Measurements from ENCODE around the gene PCNX2. TPM values are rescaled to one million over a fixed set of nuclear protein-coding genes. Genes with fewer than 3 reads are reported as not detected.

The PCNX2 gene
- total RNA-seq, 2 experiments from 2014 or later, result 11.5 to 12.2 TPM

- intact Hi-C loops (cut with micrococcal nuclease), result no loop called here
- Mint-ChIP-seq H3K36me3 (ENCODE audit: low read depth) (peaks cover 64% of the 10 kb centered on the region), H3K4me3 (no peak overlapping the region), H3K9me3 (peaks cover 2% of the 10 kb centered on the region), H3K27ac (no peak overlapping the region), H3K27me3 (ENCODE audit: low read depth) (no peaks in the 10 kb centered on the region), H3K4me1 (ENCODE audit: low read depth) (no peaks in the 10 kb centered on the region)
- no peak for DNase-seq
- CTCF ChIA-PET, result no interaction called here
Observed at GRCh38 chr1:232999956-233000625, 295.4 kb downstream of the PCNX2 start.

GRCh38 chr1:232998646-232999045, 296.9 kb downstream of the PCNX2 start:
- intact Hi-C loops (cut with micrococcal nuclease), result no loop called here
- Mint-ChIP-seq H3K4me1 (ENCODE audit: low read depth) (no peaks in the 10 kb centered on the region), H3K27me3 (ENCODE audit: low read depth) (no peaks in the 10 kb centered on the region), H3K27ac (no peak overlapping the region), H3K9me3 (peaks cover 15% of the 10 kb centered on the region), H3K36me3 (ENCODE audit: low read depth) (peaks cover 72% of the 10 kb centered on the region), H3K4me3 (no peak overlapping the region)
- no peak for DNase-seq
- CTCF ChIA-PET, result no interaction called here

- Mint-ChIP-seq H3K4me3 (no peak overlapping the region), H3K27ac (no peak overlapping the region)
- CTCF ChIA-PET, result no interaction called here
Observed at GRCh38 chr1:232998138-232998537, 297.4 kb downstream of the PCNX2 start.

GRCh38 chr1:232996143-232996542, 299.4 kb downstream of the PCNX2 start:
- CTCF ChIA-PET, result no interaction called here
- Mint-ChIP-seq H3K36me3 (ENCODE audit: low read depth) (peaks cover 80% of the 10 kb centered on the region), H3K4me3 (no peak overlapping the region)

More at GRCh38 chr1:232998138-232998537, 297.4 kb downstream of the PCNX2 start:
- H3K36me3 Mint-ChIP-seq (ENCODE audit: low read depth), result peaks cover 76% of the 10 kb centered on the region
- no peaks in the 10 kb centered on the region for H3K27me3 Mint-ChIP-seq (ENCODE audit: low read depth)
- no peak for DNase-seq
- no peaks in the 10 kb centered on the region for H3K4me1 Mint-ChIP-seq (ENCODE audit: low read depth)
- intact Hi-C loops (cut with micrococcal nuclease), result no loop called here
- H3K9me3 Mint-ChIP-seq, result peaks cover 17% of the 10 kb centered on the region

GRCh38 chr1:232995189-232995588, 300.3 kb downstream of the PCNX2 start:
- DNase-seq, result no peak
- intact Hi-C loops (cut with micrococcal nuclease), result no loop called here
- no peak overlapping the region for H3K4me3 Mint-ChIP-seq
- peaks cover 77% of the 10 kb centered on the region for H3K36me3 Mint-ChIP-seq (ENCODE audit: low read depth)
- CTCF ChIA-PET, result no interaction called here
- no peak overlapping the region for H3K27ac Mint-ChIP-seq
- no peaks in the 10 kb centered on the region for H3K4me1 Mint-ChIP-seq (ENCODE audit: low read depth)
- H3K27me3 Mint-ChIP-seq (ENCODE audit: low read depth), result no peaks in the 10 kb centered on the region
- H3K9me3 Mint-ChIP-seq, result peaks cover 20% of the 10 kb centered on the region

More at GRCh38 chr1:232996143-232996542, 299.4 kb downstream of the PCNX2 start:
- Mint-ChIP-seq H3K27me3 (ENCODE audit: low read depth) (no peaks in the 10 kb centered on the region), H3K9me3 (peaks cover 20% of the 10 kb centered on the region), H3K4me1 (ENCODE audit: low read depth) (no peaks in the 10 kb centered on the region), H3K27ac (no peak overlapping the region)
- DNase-seq, result no peak
- intact Hi-C loops (cut with micrococcal nuclease), result no loop called here

- intact Hi-C loops (cut with micrococcal nuclease), result no loop called here
- peaks cover 20% of the 10 kb centered on the region for H3K9me3 Mint-ChIP-seq
- no peak overlapping the region for H3K4me3 Mint-ChIP-seq
- no peak overlapping the region for H3K27ac Mint-ChIP-seq
- peaks cover 68% of the 10 kb centered on the region for H3K36me3 Mint-ChIP-seq (ENCODE audit: low read depth)
- no peaks in the 10 kb centered on the region for H3K27me3 Mint-ChIP-seq (ENCODE audit: low read depth)
- CTCF ChIA-PET, result no interaction called here
- no peaks in the 10 kb centered on the region for H3K4me1 Mint-ChIP-seq (ENCODE audit: low read depth)
- no peak for DNase-seq
Observed at GRCh38 chr1:232993555-232993954, 302.0 kb downstream of the PCNX2 start.

GRCh38 chr1:232992227-232992626, 303.3 kb downstream of the PCNX2 start:
- CTCF ChIA-PET, result no interaction called here
- Mint-ChIP-seq H3K9me3 (peaks cover 20% of the 10 kb centered on the region), H3K27me3 (ENCODE audit: low read depth) (no peaks in the 10 kb centered on the region), H3K36me3 (ENCODE audit: low read depth) (peaks cover 55% of the 10 kb centered on the region), H3K4me1 (ENCODE audit: low read depth) (no peaks in the 10 kb centered on the region), H3K27ac (no peak overlapping the region), H3K4me3 (no peak overlapping the region)
- intact Hi-C loops (cut with micrococcal nuclease), result no loop called here
- DNase-seq, result no peak

- Mint-ChIP-seq H3K27ac (no peak overlapping the region), H3K4me3 (no peak overlapping the region), H3K4me1 (ENCODE audit: low read depth) (no peaks in the 10 kb centered on the region), H3K36me3 (ENCODE audit: low read depth) (peaks cover 45% of the 10 kb centered on the region), H3K9me3 (peaks cover 20% of the 10 kb centered on the region), H3K27me3 (ENCODE audit: low read depth) (no peaks in the 10 kb centered on the region)
- CTCF ChIA-PET, result interaction anchor here (1.0 kb wide), 1 partner anchor 33 kb away, joined by 3 read pairs; no protein-coding TSS in a partner anchor
- DNase-seq, result no peak
- intact Hi-C loops (cut with micrococcal nuclease), result no loop called here
Observed at GRCh38 chr1:232991238-232991637, 304.3 kb downstream of the PCNX2 start.

GRCh38 chr1:232990176-232991128, 305.1 kb downstream of the PCNX2 start:
- CTCF ChIA-PET, result interaction anchor here (1.0 kb wide), 1 partner anchor 34 kb away, joined by 3 read pairs; no protein-coding TSS in a partner anchor
- no peaks in the 10 kb centered on the region for H3K27me3 Mint-ChIP-seq (ENCODE audit: low read depth)
- intact Hi-C loops (cut with micrococcal nuclease), result no loop called here
- H3K4me3 Mint-ChIP-seq, result no peak overlapping the region
- H3K27ac Mint-ChIP-seq, result no peak overlapping the region
- peaks cover 39% of the 10 kb centered on the region for H3K36me3 Mint-ChIP-seq (ENCODE audit: low read depth)
- DNase-seq, result no peak
- H3K9me3 Mint-ChIP-seq, result peaks cover 20% of the 10 kb centered on the region
- no peaks in the 10 kb centered on the region for H3K4me1 Mint-ChIP-seq (ENCODE audit: low read depth)

- Mint-ChIP-seq H3K27me3 (ENCODE audit: low read depth) (no peaks in the 10 kb centered on the region), H3K9me3 (peaks cover 6% of the 10 kb centered on the region), H3K36me3 (ENCODE audit: low read depth) (peaks cover 24% of the 10 kb centered on the region), H3K4me1 (ENCODE audit: low read depth) (no peaks in the 10 kb centered on the region), H3K27ac (no peak overlapping the region), H3K4me3 (no peak overlapping the region)
- intact Hi-C loops (cut with micrococcal nuclease), result no loop called here
- CTCF ChIA-PET, result no interaction called here
- DNase-seq, result no peak
Observed at GRCh38 chr1:232988572-232989040, 306.9 kb downstream of the PCNX2 start.

GRCh38 chr1:232987774-232988140, 307.8 kb downstream of the PCNX2 start:
- CTCF ChIA-PET, result no interaction called here
- H3K4me1 Mint-ChIP-seq (ENCODE audit: low read depth), result no peaks in the 10 kb centered on the region
- intact Hi-C loops (cut with micrococcal nuclease), result no loop called here
- DNase-seq, result no peak
- H3K9me3 Mint-ChIP-seq, result no peaks in the 10 kb centered on the region
- no peaks in the 10 kb centered on the region for H3K27me3 Mint-ChIP-seq (ENCODE audit: low read depth)
- no peak overlapping the region for H3K27ac Mint-ChIP-seq
- no peak overlapping the region for H3K4me3 Mint-ChIP-seq
- peaks cover 16% of the 10 kb centered on the region for H3K36me3 Mint-ChIP-seq (ENCODE audit: low read depth)

GRCh38 chr1:232987046-232987773, 308.3 kb downstream of the PCNX2 start:
- intact Hi-C loops (cut with micrococcal nuclease), result no loop called here
- H3K27me3 Mint-ChIP-seq (ENCODE audit: low read depth), result no peaks in the 10 kb centered on the region
- H3K27ac Mint-ChIP-seq, result no peak overlapping the region
- no peak overlapping the region for H3K4me3 Mint-ChIP-seq
- peaks cover 11% of the 10 kb centered on the region for H3K36me3 Mint-ChIP-seq (ENCODE audit: low read depth)
- H3K9me3 Mint-ChIP-seq, result no peaks in the 10 kb centered on the region
- DNase-seq, result no peak
- CTCF ChIA-PET, result no interaction called here
- no peaks in the 10 kb centered on the region for H3K4me1 Mint-ChIP-seq (ENCODE audit: low read depth)

All from activated naive CD4-positive, alpha-beta T cell treated with anti-CD3 and anti-CD28 coated beads for 36 hours (primary cell).